GM21786 (cell line): ENCODE results near the gene TRMT112.

Experiments used
- ATAC-seq: cut with Tn5 transposase; IDR thresholded peaks from one replicate; pipeline ENCODE4 v1.9.1; 2021; ENCODE audit not compliant: unreplicated experiment

The TRMT112 gene

GRCh38 chr11:64276653-64277431, 40.5 kb downstream of the TRMT112 start:
- no peak for ATAC-seq

GRCh38 chr11:64275841-64276240, 41.5 kb downstream of the TRMT112 start:
- ATAC-seq = no peak

- ATAC-seq = no peak
Observed at GRCh38 chr11:64275031-64275800, 42.1 kb downstream of the TRMT112 start.

GRCh38 chr11:64269540-64270220, 47.7 kb downstream of the TRMT112 start:
- ATAC-seq = peak; percentile 69

- peak; percentile 19 for ATAC-seq
Observed at GRCh38 chr11:64268893-64269539, 48.3 kb downstream of the TRMT112 start.

GRCh38 chr11:64268025-64268892, 49.1 kb downstream of the TRMT112 start:
- ATAC-seq = no peak

- ATAC-seq = no peak
Observed at GRCh38 chr11:64267207-64267945, 50.0 kb downstream of the TRMT112 start.
